IMR-90 (cell line): ENCODE measurements around the gene SPTB. TPM values are rescaled to one million over a fixed set of nuclear protein-coding genes. Genes with fewer than 3 reads are reported as not detected.

ENCODE experiments used
- ATAC-seq: fragments of 200-7000 bp; cut with Tn5 transposase; 2 replicates; pipeline ENCODE4 v1.9.1; 2020; ENCODE audit warnings: low read depth, mild to moderate bottlenecking, moderate library complexity
- BruUV-seq: library from RNA; stranded (reverse); fragments of 400-500 nt; replicated peaks from 2 replicates; lab custom pipeline; 2021; lab: Mats Ljungman, UMichigan
- CTCF ChIA-PET: fragments of 300-600 bp; formaldehyde crosslinking; extraction: SDS; loops from one replicate; lab custom pipeline; 2021; ENCODE audit warnings: antibody characterized with exemption; lab: Yijun Ruan, JAX
- POLR2A ChIA-PET: fragments of 300-600 bp; sonication (Branson Sonifier 250); formaldehyde crosslinking; loops from one replicate; lab custom pipeline; 2022; ENCODE audit warnings: antibody characterized with exemption; ENCODE audit not compliant: unreplicated experiment; lab: Charles Lee
- DNase-seq: peaks from one replicate; pipeline ENCODE4 v3.0.0; 2013
- H2AFZ ChIP-seq: replicated peaks from 2 replicates; pipeline ENCODE3; 2013; ENCODE audit warnings: low read length, mild to moderate bottlenecking; ENCODE audit not compliant: poor library complexity
- H2AK5ac ChIP-seq: 2 replicates; pipeline ENCODE4 v1.6.1; 2013; ENCODE audit warnings: low read depth, low read length, inconsistent platforms
- H2AK9ac ChIP-seq: replicated peaks from 2 replicates; pipeline ENCODE3; 2013; ENCODE audit warnings: mild to moderate bottlenecking, low read depth, low read length, moderate library complexity; ENCODE audit not compliant: poor library complexity
- H2BK120ac ChIP-seq: 2 replicates; pipeline ENCODE4 v1.6.1; 2013; ENCODE audit warnings: low read depth, low read length, inconsistent platforms
- H2BK15ac ChIP-seq: 3 replicates; pipeline ENCODE4 v1.6.1; 2013; ENCODE audit warnings: low read depth, low read length, inconsistent platforms
- H2BK20ac ChIP-seq: 2 replicates; pipeline ENCODE4 v1.6.1; 2013; ENCODE audit warnings: low read depth, mild to moderate bottlenecking, inconsistent platforms, low read length, moderate library complexity
- H2BK5ac ChIP-seq: 2 replicates; pipeline ENCODE4 v1.6.1; 2013; ENCODE audit warnings: mild to moderate bottlenecking, low read depth, low read length, inconsistent platforms; ENCODE audit not compliant: poor library complexity, severe bottlenecking
- H3K14ac ChIP-seq: replicated peaks from 2 replicates; pipeline ENCODE4 v1.6.1; 2013; ENCODE audit warnings: low read depth, low read length, inconsistent platforms
- H3K18ac ChIP-seq: 2 replicates; pipeline ENCODE4 v1.6.1; 2013; ENCODE audit warnings: low read depth, low read length, control low read depth
- H3K23ac ChIP-seq: 2 replicates; pipeline ENCODE4 v1.6.1; 2013; ENCODE audit warnings: low read depth, low read length, inconsistent platforms
- H3K27ac ChIP-seq: 2 replicates; pipeline ENCODE4 v1.5.1; 2013; ENCODE audit warnings: mild to moderate bottlenecking, control low read depth, low read length; ENCODE audit not compliant: insufficient read depth
- H3K27me3 ChIP-seq: 2 replicates; pipeline ENCODE4 v1.6.1; 2013; ENCODE audit warnings: low read length; ENCODE audit not compliant: control insufficient read depth, insufficient read depth
- H3K36me3 ChIP-seq: 2 replicates; pipeline ENCODE4 v1.6.1; 2013; ENCODE audit warnings: low read length, mixed read lengths; ENCODE audit not compliant: control insufficient read depth, insufficient read depth
- H3K4ac ChIP-seq: 2 replicates; pipeline ENCODE4 v1.6.1; 2013; ENCODE audit warnings: low read depth, low read length, inconsistent platforms
- H3K4me1 ChIP-seq: 2 replicates; pipeline ENCODE4 v1.6.1; 2013; ENCODE audit warnings: low read length, mixed read lengths; ENCODE audit not compliant: control insufficient read depth, insufficient read depth
- H3K4me2 ChIP-seq: 2 replicates; pipeline ENCODE4 v1.6.1; 2013; ENCODE audit warnings: low read depth, mild to moderate bottlenecking, control low read depth, low read length, moderate library complexity
- H3K4me3 ChIP-seq: 2 replicates; pipeline ENCODE4 v1.5.1; 2013; ENCODE audit warnings: low read depth, mild to moderate bottlenecking, control low read depth, low read length, moderate library complexity; ENCODE audit not compliant: insufficient read depth
- H3K56ac ChIP-seq: 2 replicates; pipeline ENCODE4 v1.6.1; 2013; ENCODE audit warnings: low read length, inconsistent platforms; ENCODE audit not compliant: insufficient read depth; ENCODE audit errors: extremely low read depth
- H3K79me1 ChIP-seq, 2 experiments: 2 replicates each; pipeline ENCODE4 v1.6.1; 2013; ENCODE audit warnings: low read length in 2 of 2, inconsistent platforms in 1 of 2, low read depth in 1 of 2
- H3K9ac ChIP-seq: 2 replicates; pipeline ENCODE4 v1.6.1; 2013; ENCODE audit warnings: low read depth, low read length, control low read depth
- H3K9me1 ChIP-seq: 2 replicates; pipeline ENCODE4 v1.6.1; 2013; ENCODE audit warnings: low read length, inconsistent platforms; ENCODE audit not compliant: insufficient read depth
- H3K9me3 ChIP-seq: 2 replicates; pipeline ENCODE4 v1.6.1; 2013; ENCODE audit warnings: low read length; ENCODE audit not compliant: control insufficient read depth, insufficient read depth
- H4K20me1 ChIP-seq: 2 replicates; pipeline ENCODE4 v1.6.1; 2013; ENCODE audit warnings: low read length, inconsistent platforms; ENCODE audit not compliant: insufficient read depth
- H4K5ac ChIP-seq: 2 replicates; pipeline ENCODE4 v1.6.1; 2013; ENCODE audit warnings: mild to moderate bottlenecking, low read depth, low read length, control low read depth
- H4K8ac ChIP-seq, 2 experiments: 2 replicates each; pipeline ENCODE4 v1.6.1; 2013; ENCODE audit warnings: low read depth in 2 of 2, low read length in 2 of 2, control low read depth in 1 of 2, inconsistent platforms in 1 of 2
- H4K91ac ChIP-seq: 2 replicates; pipeline ENCODE4 v1.6.1; 2013; ENCODE audit warnings: low read depth, low read length, inconsistent platforms; ENCODE audit not compliant: insufficient read depth
- BHLHE40 ChIP-seq: fragments of 150-350 bp; IDR thresholded peaks from 2 replicates; pipeline ENCODE4 v1.6.1; 2016; ENCODE audit warnings: mild to moderate bottlenecking, low read depth, low read length
- CEBPB ChIP-seq: IDR thresholded peaks from 2 replicates; pipeline ENCODE4 v1.6.1; 2012; ENCODE audit warnings: low read depth, low read length, improper control_type of control experiment
- CHD1 ChIP-seq: IDR thresholded peaks from 2 replicates; pipeline ENCODE4 v1.6.1; 2012; ENCODE audit warnings: low read depth, low read length, improper control_type of control experiment
- FOS ChIP-seq: fragments of 150-350 bp; IDR thresholded peaks from 2 replicates; pipeline ENCODE4 v1.6.1; 2016; ENCODE audit warnings: low read depth, low read length
- MAFK ChIP-seq: IDR thresholded peaks from 2 replicates; pipeline ENCODE4 v1.6.1; 2012; ENCODE audit warnings: low read depth, low read length, improper control_type of control experiment
- MAZ ChIP-seq: IDR thresholded peaks from 2 replicates; pipeline ENCODE4 v1.6.1; 2012; ENCODE audit warnings: low read depth, mild to moderate bottlenecking, low read length, improper control_type of control experiment, moderate library complexity, borderline replicate concordance
- NFE2L2 ChIP-seq: fragments of 150-350 bp; IDR thresholded peaks from 2 replicates; pipeline ENCODE4 v1.6.1; 2016; ENCODE audit warnings: low read depth, mild to moderate bottlenecking, low read length
- POLR2A ChIP-seq: IDR thresholded peaks from 2 replicates; pipeline ENCODE4 v1.6.1; 2012; ENCODE audit warnings: mild to moderate bottlenecking, low read depth, low read length
- RAD21 ChIP-seq: IDR thresholded peaks from 2 replicates; pipeline ENCODE4 v1.6.1; 2012; ENCODE audit warnings: low read length, improper control_type of control experiment
- RFX5 ChIP-seq: IDR thresholded peaks from 2 replicates; pipeline ENCODE4 v1.8.0; 2012; ENCODE audit warnings: low read depth, mild to moderate bottlenecking, low read length, moderate library complexity
- SMC3 ChIP-seq: fragments of 150-350 bp; IDR thresholded peaks from 2 replicates; pipeline ENCODE4 v1.6.1; 2016; ENCODE audit warnings: low read depth, mild to moderate bottlenecking, antibody characterized with exemption, low read length, moderate library complexity
- USF2 ChIP-seq: fragments of 150-350 bp; IDR thresholded peaks from 2 replicates; pipeline ENCODE4 v1.6.1; 2017; ENCODE audit warnings: mild to moderate bottlenecking, antibody characterized with exemption, low read length, low read depth
- WGBS, 2 experiments: methylation state at CpG; one replicate each; pipeline versions ENCODE4 v1.1.5 to v1.1.7; 2013; ENCODE audit warnings: missing lambda C conversion rate in 2 of 2; ENCODE audit not compliant: insufficient read length in 1 of 2; ENCODE audit errors: extremely low coverage in 2 of 2; 5-methylcytosine and 5-hydroxymethylcytosine counted together
- dilution Hi-C: fragments of 300-500 bp; cut with HindIII; formaldehyde crosslinking; loops from one replicate; pipeline ENCODE4 v1.14.3; 2018; ENCODE audit warnings: low sequenced_read_pairs; ENCODE audit not compliant: unreplicated experiment
- in situ Hi-C: fragments of 300-500 bp; cut with MboI; formaldehyde crosslinking; loops from 3 replicates; pipeline ENCODE4 v1.14.3; 2019; ENCODE audit warnings: low sequenced_read_pairs, inconsistent platforms, mixed read lengths
- intact Hi-C: fragments of 100-400 bp; cut with micrococcal nuclease; formaldehyde crosslinking; loops from 2 replicates; pipeline ENCODE4 v1.10.0; 2022
- polyA plus RNA-seq, 3 experiments: library from polyadenylated mRNA; depleted of rRNA; stranded (reverse); fragments of >200 nt; gene quantifications; 2 replicates each; pipeline ENCODE4 v1.2.3, GENCODE V29; 2012; ENCODE audit warnings: low replicate concordance in 1 of 3
- total RNA-seq: library from RNA; depleted of rRNA; stranded (reverse); fragments of >200 nt; gene quantifications from 2 replicates; pipeline ENCODE4 v1.2.3, GENCODE V29; 2012
- TF ChIP-seq, protein P1 (sequence below): fragments of 150-350 bp; IDR thresholded peaks from 2 replicates; pipeline ENCODE4 v1.6.1; 2016; ENCODE audit warnings: low read depth, mild to moderate bottlenecking, low read length, moderate library complexity, borderline replicate concordance
- TF ChIP-seq, protein P2 (sequence below): conservative IDR thresholded peaks from 2 replicates; pipeline ENCODE4 v1.5.1; 2012; ENCODE audit warnings: mild to moderate bottlenecking, low read depth, low read length, improper control_type of control experiment

The SPTB gene
- total and polyA plus RNA-seq, 2 of the 4 experiments (the other 2 are of a cell fraction) = under 0.01 to 0.07 TPM

GRCh38 chr14:64929014-64929359 lies 49.3 kb upstream of the SPTB start:
- Histone ChIP-seq H3K56ac (no peak overlapping the region), H3K14ac (no peak overlapping the region), H3K79me1 (peaks cover 20 to 26% of the 10 kb centered on the region in 2 experiments), H2BK15ac (no peak overlapping the region), H3K4me1 (no peaks in the 10 kb centered on the region; the same call in 1 of the 2 replicates), H3K4ac (no peak overlapping the region), H3K4me2 (no peak overlapping the region), H2BK20ac (no peak overlapping the region), H4K20me1 (no peaks in the 10 kb centered on the region; the same call in none of the 2 replicates), H2BK120ac (no peak overlapping the region), H2AK9ac (no peak overlapping the region), H3K9me1 (no peaks in the 10 kb centered on the region; the same call in 1 of the 2 replicates), H3K4me3 (no peak overlapping the region), H2BK5ac (no peak overlapping the region), H4K91ac (no peak overlapping the region), H4K5ac (no peak overlapping the region), H3K23ac (no peak overlapping the region), H3K9ac (no peak overlapping the region), H2AFZ (no peak overlapping the region), H2AK5ac (no peak overlapping the region), H3K18ac (no peak overlapping the region), H3K36me3 (peaks cover 16% of the 10 kb centered on the region), H3K27me3 (no peaks in the 10 kb centered on the region), H3K27ac (no peak overlapping the region), H3K9me3 (no peaks in the 10 kb centered on the region), H4K8ac (no peak overlapping the region)
- no peak for ATAC-seq
- ChIA-PET POLR2A (no interaction called here), CTCF (no interaction called here)
- DNase-seq = no peak
- TF ChIP-seq MAFK = no peak
- TF ChIP-seq, protein P1, sequence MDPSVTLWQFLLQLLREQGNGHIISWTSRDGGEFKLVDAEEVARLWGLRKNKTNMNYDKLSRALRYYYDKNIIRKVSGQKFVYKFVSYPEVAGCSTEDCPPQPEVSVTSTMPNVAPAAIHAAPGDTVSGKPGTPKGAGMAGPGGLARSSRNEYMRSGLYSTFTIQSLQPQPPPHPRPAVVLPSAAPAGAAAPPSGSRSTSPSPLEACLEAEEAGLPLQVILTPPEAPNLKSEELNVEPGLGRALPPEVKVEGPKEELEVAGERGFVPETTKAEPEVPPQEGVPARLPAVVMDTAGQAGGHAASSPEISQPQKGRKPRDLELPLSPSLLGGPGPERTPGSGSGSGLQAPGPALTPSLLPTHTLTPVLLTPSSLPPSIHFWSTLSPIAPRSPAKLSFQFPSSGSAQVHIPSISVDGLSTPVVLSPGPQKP = no peak
- TF ChIP-seq CHD1 = no peak
- TF ChIP-seq BHLHE40 = no peak
- no peak for TF ChIP-seq FOS
- no peak for TF ChIP-seq SMC3
- TF ChIP-seq RFX5 = no peak
- TF ChIP-seq POLR2A = no peak
- TF ChIP-seq CEBPB = no peak
- TF ChIP-seq, protein P2, sequence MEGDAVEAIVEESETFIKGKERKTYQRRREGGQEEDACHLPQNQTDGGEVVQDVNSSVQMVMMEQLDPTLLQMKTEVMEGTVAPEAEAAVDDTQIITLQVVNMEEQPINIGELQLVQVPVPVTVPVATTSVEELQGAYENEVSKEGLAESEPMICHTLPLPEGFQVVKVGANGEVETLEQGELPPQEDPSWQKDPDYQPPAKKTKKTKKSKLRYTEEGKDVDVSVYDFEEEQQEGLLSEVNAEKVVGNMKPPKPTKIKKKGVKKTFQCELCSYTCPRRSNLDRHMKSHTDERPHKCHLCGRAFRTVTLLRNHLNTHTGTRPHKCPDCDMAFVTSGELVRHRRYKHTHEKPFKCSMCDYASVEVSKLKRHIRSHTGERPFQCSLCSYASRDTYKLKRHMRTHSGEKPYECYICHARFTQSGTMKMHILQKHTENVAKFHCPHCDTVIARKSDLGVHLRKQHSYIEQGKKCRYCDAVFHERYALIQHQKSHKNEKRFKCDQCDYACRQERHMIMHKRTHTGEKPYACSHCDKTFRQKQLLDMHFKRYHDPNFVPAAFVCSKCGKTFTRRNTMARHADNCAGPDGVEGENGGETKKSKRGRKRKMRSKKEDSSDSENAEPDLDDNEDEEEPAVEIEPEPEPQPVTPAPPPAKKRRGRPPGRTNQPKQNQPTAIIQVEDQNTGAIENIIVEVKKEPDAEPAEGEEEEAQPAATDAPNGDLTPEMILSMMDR = no peak
- no peak for TF ChIP-seq RAD21
- no peak for TF ChIP-seq NFE2L2
- no peak for TF ChIP-seq USF2
- TF ChIP-seq MAZ = no peak
- intact Hi-C loops = no loop called here
- in situ Hi-C loops = no loop called here
- BruUV-seq = no TSS peak
- dilution Hi-C loops = no loop called here
- WGBS, 2 experiments = 95% methylated on average over 3 of the region's 3 CpGs; no CpG with 5 or more reads in 1 of the 2 experiments
